GM18907 (cell line): Measurements from ENCODE around the gene NR1I2.
A peak's percentile ranks its signal among the peaks of the same experiment; 100 is the strongest.

Source experiments
- ATAC-seq: cut with Tn5 transposase; IDR thresholded peaks from one replicate; pipeline ENCODE4 v1.9.1; 2021; ENCODE audit warnings: mild to moderate bottlenecking, moderate library complexity; ENCODE audit not compliant: unreplicated experiment

The NR1I2 gene

DNA sequence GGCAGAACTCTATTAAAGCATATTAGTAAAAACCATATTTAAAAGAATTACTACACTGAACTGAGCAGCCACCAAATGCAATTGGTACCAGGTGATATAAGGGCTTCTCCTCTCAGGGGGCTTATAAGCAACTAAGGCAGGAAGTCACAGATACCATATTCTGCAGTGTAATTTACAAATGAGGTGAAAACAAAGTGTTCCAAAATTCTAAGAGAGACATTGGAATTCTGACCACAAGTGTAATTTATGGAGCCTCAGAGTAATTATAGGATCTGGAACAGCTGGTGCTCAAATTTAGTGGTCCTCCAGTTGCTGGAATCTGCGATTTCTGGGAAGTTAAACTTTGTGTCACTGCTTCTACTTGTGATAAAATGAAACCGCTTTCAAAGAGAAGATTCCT is 3.1 kb upstream of the NR1I2 start:
- no peak for ATAC-seq

DNA sequence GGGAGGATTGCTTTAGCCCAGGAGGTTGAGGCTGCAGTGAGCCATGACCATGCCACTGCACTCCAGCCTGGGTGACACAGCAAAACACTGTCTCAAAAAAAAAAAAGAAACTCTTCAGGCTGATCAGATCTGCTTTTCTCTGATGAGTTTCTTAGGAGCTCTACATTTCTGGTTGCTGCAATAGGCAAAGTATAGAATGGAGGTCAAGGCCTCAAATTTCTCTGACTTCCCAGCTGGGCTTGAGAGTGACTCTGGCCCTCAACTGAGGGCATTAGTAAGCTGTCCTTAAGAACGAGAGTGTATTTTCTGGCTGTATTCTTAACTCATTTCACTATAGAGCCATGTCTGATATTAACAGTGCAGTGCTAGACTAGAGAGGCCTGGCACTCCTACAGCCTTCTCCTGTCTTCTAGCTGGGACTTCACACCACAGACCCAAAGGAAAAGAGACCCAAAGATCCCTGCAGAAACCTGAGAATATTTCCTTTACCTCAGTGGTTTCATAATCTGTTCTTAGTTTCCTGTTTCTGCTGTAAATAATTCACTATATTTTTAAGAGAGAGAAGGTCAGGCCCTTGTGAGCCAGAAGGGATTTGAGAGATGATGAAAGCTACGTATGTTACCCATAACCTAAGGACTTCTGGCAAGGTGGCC is 2.0 kb upstream of the NR1I2 start:
- peak; percentile 90 for ATAC-seq

DNA sequence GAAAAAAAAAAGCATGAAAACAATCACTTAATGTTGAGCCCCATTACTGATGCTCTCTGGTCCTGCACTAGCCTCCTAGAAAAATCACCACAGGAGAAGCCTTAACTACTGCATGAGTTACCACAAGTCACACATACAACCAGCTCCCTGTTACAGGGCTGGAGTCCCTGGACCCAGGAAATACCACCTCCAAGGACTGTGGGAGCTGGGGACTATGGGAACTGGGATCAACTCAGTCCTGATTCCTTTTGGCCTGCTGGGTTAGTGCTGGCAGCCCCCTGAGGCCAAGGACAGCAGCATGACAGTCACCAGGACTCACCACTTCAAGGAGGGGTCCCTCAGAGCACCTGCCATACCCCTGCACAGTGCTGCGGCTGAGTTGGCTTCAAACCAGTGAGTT is 559 bp downstream of the NR1I2 start:
- ATAC-seq, result no peak

DNA sequence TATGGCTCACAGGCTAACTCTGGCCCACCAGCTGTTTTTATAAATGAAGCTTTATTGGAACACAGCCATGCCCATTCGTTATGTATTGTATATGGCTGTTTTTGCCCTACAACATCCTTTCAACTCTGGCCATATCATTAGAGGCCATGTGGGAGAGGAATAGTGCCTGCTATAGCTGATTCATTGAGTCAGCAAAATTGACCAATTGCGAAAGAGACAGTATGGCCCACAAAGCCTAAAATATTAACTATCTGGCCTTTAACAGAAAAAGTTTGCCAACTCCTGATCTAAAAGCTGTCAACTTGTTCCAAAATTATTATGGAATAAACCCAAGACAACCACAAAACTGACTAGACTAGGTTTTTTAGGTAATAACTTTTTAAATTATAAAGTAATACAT is 1.4 kb downstream of the NR1I2 start:
- ATAC-seq, result no peak

DNA sequence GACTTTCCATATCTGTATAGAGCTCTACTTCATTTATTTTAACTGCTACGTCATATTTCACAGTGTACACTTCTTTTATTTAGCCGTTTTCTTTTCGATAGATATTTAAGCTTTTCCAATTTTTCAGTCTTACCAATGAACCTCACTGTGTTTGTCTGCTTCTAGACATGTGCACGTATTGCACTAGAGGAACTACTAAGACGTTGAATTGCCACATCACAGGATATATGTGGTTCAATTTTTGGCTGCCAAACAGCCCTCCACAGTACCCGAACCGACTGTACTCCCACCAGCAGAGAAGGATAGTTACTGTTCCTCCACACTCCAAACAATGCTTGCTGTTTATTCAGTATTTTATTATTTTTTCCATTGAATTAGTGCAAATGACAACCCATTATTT is 2.0 kb downstream of the NR1I2 start:
- no peak for ATAC-seq

DNA sequence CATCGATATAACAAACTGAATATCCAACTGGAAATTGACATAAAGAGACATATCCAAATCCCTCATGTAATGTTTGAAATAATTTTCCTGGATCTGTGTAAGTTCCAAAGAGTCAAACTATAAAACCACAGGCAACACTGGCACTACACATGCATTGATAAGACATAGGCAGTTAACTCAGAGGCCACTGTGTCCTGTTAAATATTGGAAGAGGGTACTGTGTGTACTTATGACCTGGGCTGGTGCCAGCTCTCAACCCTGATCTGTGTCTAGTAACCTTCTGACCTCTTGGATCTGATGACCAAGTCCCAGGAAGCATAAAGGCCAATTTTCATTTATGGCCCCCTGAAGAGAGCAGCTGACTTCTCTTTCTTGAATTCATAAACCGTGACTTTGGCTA is 4.5 kb downstream of the NR1I2 start:
- no peak for ATAC-seq

DNA sequence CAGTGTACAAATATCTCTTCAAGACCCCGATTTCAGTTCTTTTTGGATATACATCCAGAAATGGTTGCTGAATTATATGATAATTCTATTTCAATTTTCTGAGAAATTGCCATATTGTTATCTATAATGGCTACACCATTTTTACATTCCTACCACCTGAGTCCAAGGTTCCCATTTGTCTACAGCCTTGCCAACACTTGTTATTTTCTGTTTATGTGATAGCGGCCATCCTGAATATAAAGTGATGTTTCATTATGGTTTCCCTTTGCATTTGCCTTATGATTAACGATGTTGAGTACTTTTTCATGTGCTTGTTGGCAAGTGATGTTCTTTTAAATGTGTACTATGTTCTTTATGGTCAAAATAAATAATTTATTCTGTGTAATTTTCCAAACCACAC is 8.5 kb downstream of the NR1I2 start:
- ATAC-seq, result no peak

DNA sequence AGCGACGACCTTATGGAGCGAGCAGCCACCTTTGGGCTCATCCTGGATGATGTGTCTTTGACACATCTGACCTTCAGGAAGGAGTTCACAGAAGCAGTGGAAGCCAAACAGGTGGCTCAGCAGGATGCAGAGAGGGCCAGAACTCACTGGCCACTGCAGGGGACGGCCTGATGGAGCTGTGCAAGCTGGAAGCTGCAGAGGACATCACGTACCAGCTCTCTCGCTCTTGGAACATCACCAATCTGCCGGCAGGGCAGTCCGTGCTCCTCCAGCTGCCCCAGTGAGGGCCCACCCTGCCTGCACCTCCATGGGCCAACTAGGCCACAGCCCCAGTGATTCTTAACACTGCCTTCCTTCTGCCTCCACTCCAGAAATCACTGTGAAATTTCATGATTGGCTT is 10.4 kb downstream of the NR1I2 start:
- ATAC-seq, result no peak

DNA sequence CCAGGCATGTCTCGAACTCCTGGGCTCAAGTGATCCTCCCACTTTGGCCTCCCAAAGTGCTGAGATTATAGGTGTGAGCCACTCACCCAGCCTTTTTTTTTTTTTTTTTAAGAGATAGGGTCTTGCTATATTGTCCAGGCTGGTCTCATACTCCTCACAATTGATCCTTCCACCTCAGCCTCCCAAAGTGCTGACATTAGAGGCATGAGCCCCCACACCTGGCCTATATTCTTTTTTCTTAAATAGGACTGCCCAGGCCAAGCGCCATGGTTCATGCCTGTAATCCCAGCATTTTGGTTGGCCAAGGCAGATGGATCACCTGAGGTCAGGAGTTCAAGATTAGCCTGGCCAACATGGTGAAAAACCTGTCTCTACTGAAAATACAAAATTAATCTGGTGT is 12.5 kb downstream of the NR1I2 start:
- ATAC-seq, result no peak

DNA sequence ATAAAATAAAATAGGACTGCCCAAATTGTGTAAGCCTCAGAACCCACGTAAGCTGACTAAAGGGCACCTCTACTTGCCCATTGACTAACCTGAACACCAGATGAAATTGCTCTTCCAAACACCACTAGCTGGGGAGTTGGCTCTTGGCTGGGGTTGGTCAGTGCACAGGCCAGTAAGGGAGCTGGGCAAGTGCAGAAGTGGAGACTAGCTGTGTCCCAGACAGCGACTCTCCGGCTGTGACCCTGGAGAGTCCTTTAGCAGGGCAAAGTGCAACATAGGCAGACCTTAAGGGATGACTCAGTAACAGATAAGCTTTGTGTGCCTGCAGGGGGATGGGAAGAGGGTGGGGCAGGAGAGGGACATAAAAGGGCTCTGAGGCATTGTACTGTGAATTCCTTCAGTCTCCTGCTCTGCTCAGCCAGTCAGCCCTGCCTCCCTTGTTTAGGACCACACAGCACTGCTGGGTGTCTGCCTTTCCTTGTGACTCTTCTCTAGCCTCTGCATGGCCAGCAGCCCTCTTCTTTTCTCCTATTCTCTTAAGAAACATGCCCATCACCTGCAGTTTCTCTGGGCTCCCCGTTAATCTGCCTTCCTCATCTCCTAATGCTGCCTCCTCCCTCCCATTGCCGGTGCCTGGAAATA is 13.2 kb downstream of the NR1I2 start:
- ATAC-seq, result no peak

DNA sequence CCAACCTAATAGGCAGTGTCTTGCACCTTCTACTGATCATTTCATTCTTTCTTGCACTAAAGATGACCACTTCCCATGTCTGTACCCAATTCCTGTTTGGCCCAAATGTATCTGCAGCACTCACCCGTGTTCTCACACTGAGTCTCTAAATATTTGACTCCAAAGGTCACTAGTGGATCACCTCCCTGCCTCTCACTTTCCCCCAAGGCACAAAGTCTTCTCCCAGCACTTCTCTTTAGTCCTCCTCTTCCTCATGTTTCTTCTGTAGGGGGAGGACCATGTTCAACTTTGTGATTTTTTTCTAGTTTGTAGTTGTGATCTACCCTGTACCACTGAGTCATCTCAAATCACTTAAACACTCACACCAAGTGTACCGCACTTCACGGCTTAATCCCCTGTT is 13.9 kb downstream of the NR1I2 start:
- no peak for ATAC-seq

DNA sequence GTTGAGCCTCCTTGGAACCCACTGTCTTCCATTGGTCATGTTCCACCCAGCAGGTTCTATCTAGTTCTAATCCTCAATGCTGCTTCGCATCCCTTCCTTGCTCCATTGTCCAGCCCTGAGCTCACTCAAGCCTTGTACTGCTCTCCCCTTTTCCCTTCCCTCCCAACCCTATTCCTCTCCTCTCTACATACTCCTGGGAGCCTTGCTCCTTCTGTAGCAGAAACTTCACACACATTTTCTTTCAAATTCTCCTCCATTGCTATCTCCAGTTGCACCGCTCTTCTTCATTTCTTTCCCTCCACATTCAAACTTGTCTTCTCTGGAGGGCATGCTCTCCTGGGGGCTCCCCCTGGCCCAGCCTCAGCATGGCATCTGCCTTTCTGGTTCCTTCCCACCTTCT is 14.5 kb downstream of the NR1I2 start:
- no peak for ATAC-seq

DNA sequence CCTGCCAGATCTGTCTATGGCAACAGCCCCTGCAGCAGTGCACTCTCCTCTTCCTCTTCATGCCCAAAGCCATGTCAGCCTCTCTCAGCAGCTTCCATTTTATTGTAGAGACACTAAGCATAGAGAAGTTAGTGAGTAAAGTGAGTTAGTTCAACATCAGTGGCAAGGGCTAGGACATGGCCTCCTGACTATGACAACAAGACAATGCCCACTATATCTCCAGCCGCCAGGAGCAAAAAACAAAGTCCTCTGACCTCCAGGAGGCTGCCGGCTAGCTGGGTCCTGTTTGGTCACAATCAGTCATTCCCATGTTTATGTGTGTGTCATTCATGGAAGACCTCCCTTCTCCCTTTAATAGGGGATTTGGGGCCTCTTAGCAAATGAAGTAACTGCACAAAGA is 14.9 kb downstream of the NR1I2 start:
- ATAC-seq, result no peak

DNA sequence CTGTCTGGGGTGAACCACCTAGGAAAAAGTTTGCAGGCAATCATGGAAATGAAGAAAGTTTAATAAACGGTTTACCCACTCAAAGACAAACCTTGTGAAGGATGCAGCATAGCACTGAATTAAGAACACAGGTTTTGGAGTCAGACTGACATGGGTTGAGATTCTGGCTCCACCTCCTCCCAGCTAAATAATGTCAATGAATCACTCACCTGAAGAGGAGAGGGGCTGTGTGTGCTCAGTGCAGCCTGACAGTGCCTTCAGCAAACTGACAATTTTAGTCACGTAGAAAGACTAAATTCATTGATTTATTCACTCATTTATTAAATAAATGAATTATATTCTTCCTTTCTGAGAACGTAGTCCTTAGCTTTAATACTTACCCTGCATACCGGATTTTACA is 18.9 kb downstream of the NR1I2 start:
- ATAC-seq, result no peak

DNA sequence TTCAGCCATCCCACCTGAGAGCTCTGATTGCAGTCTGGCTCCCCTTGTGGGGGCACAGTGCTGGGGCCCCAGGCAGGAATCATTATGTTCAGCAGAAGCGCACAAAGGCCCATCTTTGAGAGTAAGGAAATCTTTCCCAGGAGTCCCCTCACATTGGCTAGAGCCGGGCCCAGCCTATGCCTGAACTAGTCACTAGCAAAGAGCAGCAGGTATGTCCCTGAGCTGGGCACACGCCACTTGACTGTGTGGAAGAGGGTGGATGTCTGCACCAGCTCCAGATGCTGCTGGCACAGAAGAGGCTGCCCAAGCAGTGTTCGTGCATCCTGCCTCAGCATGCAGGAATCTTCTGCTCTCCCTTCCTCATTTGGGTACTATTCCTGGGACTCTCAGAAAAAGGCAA is 26.3 kb downstream of the NR1I2 start:
- no peak for ATAC-seq

DNA sequence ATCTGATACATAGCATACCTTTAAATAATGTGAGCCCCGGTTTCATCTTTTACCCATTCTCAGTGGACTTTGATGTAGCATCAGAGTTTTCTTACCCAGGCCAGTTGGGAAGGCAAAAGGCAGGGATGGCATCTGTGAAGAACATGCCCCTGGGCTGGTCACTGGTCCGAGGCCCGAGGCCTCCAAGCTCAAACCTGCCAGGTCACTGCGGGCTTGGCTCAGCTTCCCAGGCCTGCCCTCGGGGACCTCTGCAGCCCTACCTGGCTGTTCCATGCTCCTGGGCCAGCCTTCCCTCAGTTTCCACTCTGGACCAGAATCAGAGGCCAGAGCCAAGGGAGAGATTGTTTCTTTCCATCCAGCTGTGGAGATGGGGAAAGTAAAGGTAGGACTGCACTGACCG is 26.9 kb downstream of the NR1I2 start:
- no peak for ATAC-seq

DNA sequence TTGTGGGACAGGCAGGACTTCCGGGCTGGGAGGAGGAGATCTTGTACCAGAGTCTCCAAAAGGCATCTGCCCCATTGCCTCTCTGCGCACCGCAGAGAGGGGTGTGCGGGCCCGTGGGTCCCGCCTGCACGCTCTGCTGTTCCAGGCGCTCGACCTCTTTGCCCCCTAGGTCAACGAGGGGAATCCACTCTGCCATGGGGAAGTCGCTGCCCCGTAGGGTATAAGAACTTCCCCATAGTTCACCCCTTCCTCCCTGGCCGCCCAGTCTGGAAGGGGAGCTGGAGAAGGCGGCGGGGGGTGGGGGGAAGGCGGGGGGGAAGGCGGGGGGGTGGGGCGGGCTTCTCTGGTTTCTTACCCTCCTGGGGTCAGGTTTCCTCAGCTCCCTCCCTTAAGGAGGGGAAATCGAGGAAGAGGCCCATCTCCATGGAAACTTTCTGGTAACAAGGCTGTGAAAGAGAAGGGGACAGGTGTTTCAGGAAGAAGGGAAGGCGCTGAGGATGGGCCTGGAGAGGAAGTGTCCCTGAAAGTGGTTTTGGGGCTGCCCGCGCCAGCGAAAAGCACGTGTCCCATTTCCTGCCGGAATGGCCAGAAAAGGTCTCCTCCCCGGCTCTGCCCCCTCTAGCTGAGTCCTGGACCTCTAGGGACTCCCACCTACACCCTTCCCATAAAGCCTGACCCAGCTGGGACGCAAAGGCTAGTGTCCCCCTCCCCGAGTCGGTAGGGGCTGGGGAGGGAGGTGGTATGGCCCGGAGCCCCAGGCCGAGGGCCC is 27.5 kb downstream of the NR1I2 start:
- peak; percentile 42 for ATAC-seq

DNA sequence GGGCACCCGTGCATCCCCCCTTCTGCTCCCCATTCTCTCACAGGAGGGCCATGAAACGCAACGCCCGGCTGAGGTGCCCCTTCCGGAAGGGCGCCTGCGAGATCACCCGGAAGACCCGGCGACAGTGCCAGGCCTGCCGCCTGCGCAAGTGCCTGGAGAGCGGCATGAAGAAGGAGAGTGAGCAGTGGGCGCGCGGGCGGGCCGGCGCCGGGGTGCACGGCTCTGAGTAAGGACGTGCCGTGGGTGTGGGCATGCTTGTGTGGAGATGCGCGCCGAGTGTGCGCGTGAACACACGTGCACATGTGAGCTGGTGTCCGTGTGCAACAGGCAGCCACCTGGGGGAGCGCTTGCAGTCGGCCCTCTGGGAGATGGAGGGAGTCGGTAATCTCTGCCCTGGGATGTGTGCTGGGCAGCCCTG is 28.1 kb downstream of the NR1I2 start:
- peak; percentile 79 for ATAC-seq

DNA sequence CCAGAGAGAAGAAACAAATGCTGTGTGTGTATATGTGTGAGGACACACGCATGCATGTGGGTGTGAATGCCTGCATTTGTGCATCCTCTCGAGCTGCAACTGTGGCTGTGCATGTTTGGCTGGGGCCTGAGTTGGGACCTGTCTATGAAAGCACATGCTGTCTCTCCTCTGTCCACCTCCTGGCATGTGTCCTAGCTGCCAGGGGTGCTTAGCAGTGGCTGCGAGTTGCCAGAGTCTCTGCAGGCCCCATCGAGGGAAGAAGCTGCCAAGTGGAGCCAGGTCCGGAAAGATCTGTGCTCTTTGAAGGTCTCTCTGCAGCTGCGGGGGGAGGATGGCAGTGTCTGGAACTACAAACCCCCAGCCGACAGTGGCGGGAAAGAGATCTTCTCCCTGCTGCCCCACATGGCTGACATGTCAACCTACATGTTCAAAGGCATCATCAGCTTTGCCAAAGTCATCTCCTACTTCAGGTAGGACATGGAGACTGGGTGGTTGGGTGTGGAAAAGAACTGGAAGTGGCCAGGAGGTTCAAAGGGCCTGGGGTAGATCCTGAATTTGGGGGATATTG is 30.7 kb downstream of the NR1I2 start:
- ATAC-seq, result no peak

DNA sequence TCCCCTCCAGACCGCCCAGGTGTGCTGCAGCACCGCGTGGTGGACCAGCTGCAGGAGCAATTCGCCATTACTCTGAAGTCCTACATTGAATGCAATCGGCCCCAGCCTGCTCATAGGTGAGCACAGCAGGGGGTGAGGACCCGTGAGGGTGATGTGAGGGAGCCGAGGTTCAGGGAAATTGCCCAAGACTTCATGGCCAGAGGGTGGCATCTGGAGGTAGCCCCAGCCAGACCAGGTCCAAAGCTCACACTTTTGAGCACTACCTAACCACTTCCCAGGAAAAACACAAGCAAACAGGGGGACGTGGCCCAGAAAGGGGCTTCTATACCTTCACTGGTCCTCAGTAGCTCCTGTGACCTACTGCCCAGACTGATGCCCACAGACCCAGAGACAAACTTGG is 33.8 kb downstream of the NR1I2 start:
- no peak for ATAC-seq

DNA sequence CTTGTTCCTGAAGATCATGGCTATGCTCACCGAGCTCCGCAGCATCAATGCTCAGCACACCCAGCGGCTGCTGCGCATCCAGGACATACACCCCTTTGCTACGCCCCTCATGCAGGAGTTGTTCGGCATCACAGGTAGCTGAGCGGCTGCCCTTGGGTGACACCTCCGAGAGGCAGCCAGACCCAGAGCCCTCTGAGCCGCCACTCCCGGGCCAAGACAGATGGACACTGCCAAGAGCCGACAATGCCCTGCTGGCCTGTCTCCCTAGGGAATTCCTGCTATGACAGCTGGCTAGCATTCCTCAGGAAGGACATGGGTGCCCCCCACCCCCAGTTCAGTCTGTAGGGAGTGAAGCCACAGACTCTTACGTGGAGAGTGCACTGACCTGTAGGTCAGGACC is 35.2 kb downstream of the NR1I2 start:
- ATAC-seq, result no peak
